ENCODE measurements around the gene RNU4-1.
"Not testable (repeated sequence)": the region's sequence is repeated elsewhere in the genome, so short reads cannot be mapped to it uniquely, and the experiment has no call there.

Gene RNU4-1

DNA sequence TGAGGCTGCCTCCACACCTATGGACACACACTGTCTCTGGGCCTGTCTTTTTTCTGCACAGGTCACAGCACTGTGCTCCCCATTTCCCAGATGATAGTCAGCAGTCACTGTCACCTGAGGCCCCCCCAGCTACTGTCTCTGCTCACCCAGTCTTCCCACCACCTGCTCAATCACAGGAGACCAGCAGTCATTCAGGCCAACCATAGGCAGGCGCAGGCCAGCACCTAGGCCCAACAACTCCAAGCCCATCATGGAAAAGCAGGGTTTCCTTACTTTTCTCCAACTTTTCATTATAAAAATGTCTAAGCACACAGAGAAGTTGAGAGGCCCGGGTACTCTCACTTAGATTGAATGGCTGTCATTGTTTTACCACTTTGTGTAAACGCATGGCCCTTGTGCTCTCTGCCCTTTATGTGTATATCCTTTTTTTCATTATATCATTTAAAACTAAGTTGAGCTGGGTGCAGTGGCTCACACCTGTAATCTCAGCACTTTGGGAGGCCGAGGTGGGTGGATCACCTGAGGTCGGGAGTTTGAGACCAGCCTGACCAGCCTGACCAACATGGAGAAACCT lies 34.6 kb downstream of the RNU4-1 start:
- peaks cover 12% of the 10 kb centered on the region for H3K4me1 ChIP-seq (ENCODE audit: control insufficient read depth, insufficient read depth, low read length)
- H3K27me3 ChIP-seq (ENCODE audit: control insufficient read depth, insufficient read depth, low read length) = no peaks in the 10 kb centered on the region
- no peaks in the 10 kb centered on the region for H3K9me3 ChIP-seq (ENCODE audit: control insufficient read depth, insufficient read depth, low read length)
- 0 out of 2 replicates have a peak, but pooled peaks cover 3% of the 10 kb centered on the region for H3K36me3 ChIP-seq (ENCODE audit: control insufficient read depth, insufficient read depth, low read length)
- no CpG with 5 or more reads among the region's 5 CpGs for WGBS (ENCODE audit: insufficient coverage, insufficient read length)
- DNase-seq (ENCODE audit: low read depth, low spot score) = no peak
- no peak overlapping the region for H3K27ac ChIP-seq (ENCODE audit: low read length)
- no peak overlapping the region for H3K4me3 ChIP-seq (ENCODE audit: low read length)

DNA sequence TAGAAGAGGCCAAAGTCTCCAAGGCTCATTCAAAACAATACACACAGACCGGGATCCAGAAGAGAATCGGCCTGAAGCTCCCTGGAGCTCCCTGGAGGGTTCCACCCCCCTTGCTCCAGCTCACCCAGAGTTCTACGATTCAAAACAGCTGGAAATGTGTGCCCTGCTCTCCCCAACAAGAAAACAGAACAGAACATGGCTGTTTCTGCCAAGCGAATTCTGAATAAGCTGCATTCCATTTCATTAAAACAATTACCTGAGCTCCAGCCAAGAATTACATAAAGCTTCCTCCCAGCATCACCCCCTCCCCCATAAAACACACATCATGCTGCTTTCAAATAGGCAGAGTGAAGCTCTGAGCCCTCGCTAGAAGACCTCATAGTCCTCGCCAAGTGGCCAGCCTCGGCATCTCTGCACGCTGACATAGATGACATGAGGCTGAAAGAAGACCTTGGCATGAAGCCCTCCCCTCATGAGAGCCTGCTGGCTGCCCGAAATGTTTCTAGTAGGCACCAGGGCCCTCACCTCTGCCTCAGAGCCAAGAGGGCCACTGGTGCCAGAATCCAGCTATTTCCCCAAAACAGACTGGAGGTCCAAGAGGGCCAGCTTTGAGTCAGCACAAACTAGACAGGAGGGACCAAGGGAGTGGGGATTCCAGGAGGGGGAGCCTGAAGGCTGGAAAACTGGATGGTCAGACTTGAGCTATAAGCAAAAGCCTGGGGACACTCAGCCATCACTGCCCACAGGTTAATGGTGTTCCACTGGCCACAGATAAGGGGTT lies 35.8 kb downstream of the RNU4-1 start:
- H3K27ac ChIP-seq (ENCODE audit: low read length) = no peak overlapping the region
- H3K36me3 ChIP-seq (ENCODE audit: control insufficient read depth, insufficient read depth, low read length) = no peaks in the 10 kb centered on the region
- DNase-seq (ENCODE audit: low read depth, low spot score) = no peak
- H3K4me3 ChIP-seq (ENCODE audit: low read length) = no peak overlapping the region
- H3K27me3 ChIP-seq (ENCODE audit: control insufficient read depth, insufficient read depth, low read length) = no peaks in the 10 kb centered on the region
- H3K4me1 ChIP-seq (ENCODE audit: control insufficient read depth, insufficient read depth, low read length) = peaks cover 9% of the 10 kb centered on the region; the same call in 1 of the 2 replicates
- H3K9me3 ChIP-seq (ENCODE audit: control insufficient read depth, insufficient read depth, low read length) = no peaks in the 10 kb centered on the region
- WGBS (ENCODE audit: insufficient coverage, insufficient read length) = no CpG with 5 or more reads among the region's 9 CpGs

DNA sequence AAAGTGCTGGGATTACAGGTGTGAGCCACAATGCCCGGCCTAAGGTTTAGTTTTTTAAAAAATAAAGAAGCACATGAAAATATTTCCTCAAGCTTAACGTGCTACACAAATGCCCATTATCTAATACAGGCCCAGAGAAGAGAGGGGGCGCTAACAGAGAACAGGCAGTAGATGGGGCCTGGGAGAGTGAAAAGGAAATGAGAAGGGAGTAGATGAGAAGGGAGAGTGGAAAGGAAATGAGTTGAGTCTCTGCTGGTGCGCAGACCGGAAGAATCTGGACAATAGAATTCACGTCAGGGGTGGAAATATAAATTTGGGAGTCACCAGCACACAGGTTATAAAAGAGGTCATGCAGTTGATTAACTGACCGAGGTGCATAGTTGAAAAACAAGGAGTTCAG lies 38.2 kb downstream of the RNU4-1 start:
- Histone ChIP-seq H3K4me1 (ENCODE audit: control insufficient read depth, insufficient read depth, low read length) (peaks cover 8% of the 10 kb centered on the region; the same call in 1 of the 2 replicates), H3K4me3 (ENCODE audit: low read length) (no peak overlapping the region), H3K36me3 (ENCODE audit: control insufficient read depth, insufficient read depth, low read length) (no peaks in the 10 kb centered on the region), H3K27me3 (ENCODE audit: control insufficient read depth, insufficient read depth, low read length) (no peaks in the 10 kb centered on the region), H3K27ac (ENCODE audit: low read length) (no peak overlapping the region), H3K9me3 (ENCODE audit: control insufficient read depth, insufficient read depth, low read length) (no peaks in the 10 kb centered on the region)
- WGBS (ENCODE audit: insufficient coverage, insufficient read length) = no CpG with 5 or more reads among the region's 7 CpGs
- DNase-seq (ENCODE audit: low read depth, low spot score) = no peak

DNA sequence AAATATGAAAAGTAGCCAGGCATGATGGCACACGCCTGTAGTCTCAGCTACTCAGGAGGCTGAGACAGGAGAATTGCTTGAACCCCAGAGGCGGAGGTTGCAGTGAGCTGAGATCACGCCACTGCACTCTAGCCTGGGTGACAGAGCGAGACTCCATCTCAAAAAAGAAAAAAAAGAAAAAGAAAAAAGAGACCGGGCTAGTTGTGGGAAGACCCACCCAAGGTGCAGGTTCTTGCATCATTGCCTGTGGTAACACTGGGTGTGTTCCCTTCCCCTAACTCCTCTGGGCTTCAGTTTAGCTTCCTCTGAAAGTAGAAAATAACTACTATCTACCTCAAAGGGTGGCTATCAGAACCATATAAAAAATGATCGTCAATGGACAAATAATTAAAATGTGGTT lies 39.7 kb downstream of the RNU4-1 start:
- not testable (repeated sequence) for H3K4me1 ChIP-seq (ENCODE audit: control insufficient read depth, insufficient read depth, low read length)

DNA sequence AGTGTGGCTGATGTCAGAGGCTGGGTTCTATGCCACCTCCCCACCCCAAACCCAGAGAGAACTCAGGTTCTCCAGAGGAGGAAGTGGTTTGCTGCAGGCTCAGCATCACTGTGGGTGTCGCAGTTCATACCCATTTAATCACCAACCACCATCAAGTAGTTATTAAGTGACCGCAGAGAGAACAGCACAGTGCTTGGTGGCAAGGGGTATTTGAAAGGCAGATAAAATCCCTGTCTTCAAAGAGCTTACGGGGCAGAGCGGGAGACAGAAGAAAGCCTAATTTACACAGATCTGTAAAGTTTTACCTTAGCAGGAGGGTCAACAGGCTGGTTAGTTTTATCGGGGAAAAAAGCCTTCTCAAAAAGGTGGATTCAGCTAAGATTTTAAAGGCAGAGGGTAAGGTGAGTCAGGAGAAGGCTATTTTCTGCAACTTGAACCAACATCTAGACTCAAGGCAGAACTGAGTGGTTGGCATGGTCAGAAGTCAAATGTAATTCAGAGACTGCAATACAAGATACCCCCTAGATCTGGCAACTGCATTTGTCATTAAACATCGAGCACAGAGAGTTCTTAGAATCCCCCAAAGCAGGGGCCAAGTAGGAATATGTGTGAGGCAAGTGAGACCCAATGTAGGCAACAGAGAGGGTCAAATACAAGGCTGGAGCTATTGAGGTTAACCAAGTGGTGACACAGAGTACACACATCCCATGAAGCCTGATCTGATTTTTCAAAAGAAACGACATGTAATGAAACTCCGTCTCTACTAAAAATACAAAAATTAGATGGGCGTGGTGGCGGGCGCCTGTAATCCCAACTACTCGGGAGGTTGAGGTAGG lies 40.7 kb downstream of the RNU4-1 start:
- WGBS (ENCODE audit: insufficient coverage, insufficient read length) = no CpG with 5 or more reads among the region's 12 CpGs
- H3K4me3 ChIP-seq (ENCODE audit: low read length) = no peak overlapping the region
- peaks cover 6% of the 10 kb centered on the region; the same call in 1 of the 2 replicates for H3K4me1 ChIP-seq (ENCODE audit: control insufficient read depth, insufficient read depth, low read length)
- no peaks in the 10 kb centered on the region for H3K36me3 ChIP-seq (ENCODE audit: control insufficient read depth, insufficient read depth, low read length)
- DNase-seq (ENCODE audit: low read depth, low spot score) = no peak
- no peaks in the 10 kb centered on the region for H3K27me3 ChIP-seq (ENCODE audit: control insufficient read depth, insufficient read depth, low read length)
- H3K9me3 ChIP-seq (ENCODE audit: control insufficient read depth, insufficient read depth, low read length) = no peaks in the 10 kb centered on the region
- H3K27ac ChIP-seq (ENCODE audit: low read length) = no peak overlapping the region

More for the DNA sequence above, 39.7 kb downstream of the RNU4-1 start:
- not testable (repeated sequence) for H3K9me3 ChIP-seq (ENCODE audit: control insufficient read depth, insufficient read depth, low read length); DNase-seq (ENCODE audit: low read depth, low spot score); H3K36me3 ChIP-seq (ENCODE audit: control insufficient read depth, insufficient read depth, low read length); H3K27ac ChIP-seq (ENCODE audit: low read length); H3K4me3 ChIP-seq (ENCODE audit: low read length); H3K27me3 ChIP-seq (ENCODE audit: control insufficient read depth, insufficient read depth, low read length)
- no CpG with 5 or more reads among the region's 6 CpGs for WGBS (ENCODE audit: insufficient coverage, insufficient read length)

DNA sequence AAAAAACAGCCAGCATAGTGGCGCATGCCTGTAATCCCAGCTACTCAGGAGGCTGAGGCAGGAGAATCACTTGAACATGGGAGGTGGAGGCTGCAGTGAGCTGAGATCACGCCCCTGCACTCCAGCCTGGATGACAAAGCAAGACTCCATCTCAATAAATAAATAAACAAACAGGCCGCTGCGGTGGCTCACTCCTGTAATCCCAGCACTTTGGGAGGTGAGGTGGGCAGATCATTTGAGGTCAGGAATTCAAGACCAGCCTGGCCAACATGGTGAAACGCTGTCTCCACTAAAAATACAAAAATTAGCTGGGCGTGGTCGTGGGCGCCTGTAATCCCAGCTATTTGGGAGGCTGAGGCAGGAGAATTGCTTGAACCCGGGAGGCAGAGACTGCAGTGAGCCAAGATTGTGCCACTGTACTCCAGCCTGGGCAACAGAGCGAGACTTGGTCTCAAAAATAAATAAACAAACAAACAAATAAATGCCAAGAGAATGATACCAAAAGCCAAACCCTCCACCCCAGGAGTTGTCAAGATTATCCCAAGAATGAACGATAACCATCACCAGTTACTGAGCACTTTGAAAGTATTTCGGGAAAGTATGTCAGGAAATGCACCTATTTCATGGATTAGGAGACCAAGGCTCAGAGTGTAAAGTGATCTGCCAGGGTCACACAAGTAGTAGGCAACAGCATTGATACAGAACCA lies 41.5 kb downstream of the RNU4-1 start:
- not testable (repeated sequence) for DNase-seq (ENCODE audit: low read depth, low spot score); H3K36me3 ChIP-seq (ENCODE audit: control insufficient read depth, insufficient read depth, low read length); H3K27ac ChIP-seq (ENCODE audit: low read length)

DNA sequence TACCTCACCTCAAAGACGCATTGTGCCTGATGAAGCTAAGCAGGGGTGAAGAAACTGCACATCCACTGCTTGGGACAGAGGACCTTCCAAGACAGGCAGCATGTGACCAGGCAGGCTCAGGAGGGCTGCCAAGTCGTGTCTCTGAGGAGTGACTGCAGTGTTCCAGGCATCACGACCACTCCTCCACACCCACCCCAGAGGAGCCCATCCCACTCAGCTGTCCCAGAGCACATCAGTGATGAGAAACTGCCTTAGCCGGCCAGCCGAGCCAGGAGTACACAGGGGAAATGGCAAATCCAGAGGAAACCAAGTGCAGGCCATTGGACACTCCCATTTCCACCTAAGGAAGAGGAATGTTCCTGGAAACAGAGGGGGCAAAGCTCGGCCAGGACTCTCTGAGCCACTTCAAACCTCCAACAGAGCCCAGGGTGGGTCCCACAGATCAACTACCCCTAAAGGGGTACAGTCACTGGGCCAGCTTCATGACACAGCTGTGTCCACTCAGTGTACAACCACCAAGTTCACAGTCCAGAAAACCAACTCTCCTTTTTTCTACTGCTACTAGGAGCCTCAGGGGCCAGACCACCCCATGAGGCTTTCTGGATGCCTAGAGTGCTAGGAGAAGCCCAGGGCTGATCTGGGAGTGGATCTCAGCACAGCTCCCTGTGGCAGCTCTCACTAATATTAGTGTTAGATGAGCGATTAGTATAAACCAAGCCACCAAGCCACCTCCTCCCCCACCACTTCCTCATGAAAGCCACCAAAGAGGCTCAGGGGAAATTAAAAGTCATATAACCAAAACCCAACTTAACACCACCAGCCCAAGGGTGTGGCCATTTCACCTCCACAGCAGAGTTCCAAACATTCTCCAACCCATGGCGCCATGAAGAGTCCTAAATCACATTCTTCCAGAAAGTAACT lies 42.9 kb downstream of the RNU4-1 start:
- Histone ChIP-seq H3K4me1 (ENCODE audit: control insufficient read depth, insufficient read depth, low read length) (0 out of 2 replicates have a peak, but pooled peaks cover under 1% of the 10 kb centered on the region), H3K27ac (ENCODE audit: low read length) (no peak overlapping the region), H3K9me3 (ENCODE audit: control insufficient read depth, insufficient read depth, low read length) (no peaks in the 10 kb centered on the region), H3K27me3 (ENCODE audit: control insufficient read depth, insufficient read depth, low read length) (no peaks in the 10 kb centered on the region), H3K4me3 (ENCODE audit: low read length) (no peak overlapping the region), H3K36me3 (ENCODE audit: control insufficient read depth, insufficient read depth, low read length) (no peaks in the 10 kb centered on the region)
- WGBS (ENCODE audit: insufficient coverage, insufficient read length) = no CpG with 5 or more reads among the region's 8 CpGs
- no peak for DNase-seq (ENCODE audit: low read depth, low spot score)

More for the DNA sequence above, 41.5 kb downstream of the RNU4-1 start:
- not testable (repeated sequence) for H3K4me1 ChIP-seq (ENCODE audit: control insufficient read depth, insufficient read depth, low read length); H3K9me3 ChIP-seq (ENCODE audit: control insufficient read depth, insufficient read depth, low read length); H3K27me3 ChIP-seq (ENCODE audit: control insufficient read depth, insufficient read depth, low read length); H3K4me3 ChIP-seq (ENCODE audit: low read length)
- no CpG with 5 or more reads among the region's 12 CpGs for WGBS (ENCODE audit: insufficient coverage, insufficient read length)

DNA sequence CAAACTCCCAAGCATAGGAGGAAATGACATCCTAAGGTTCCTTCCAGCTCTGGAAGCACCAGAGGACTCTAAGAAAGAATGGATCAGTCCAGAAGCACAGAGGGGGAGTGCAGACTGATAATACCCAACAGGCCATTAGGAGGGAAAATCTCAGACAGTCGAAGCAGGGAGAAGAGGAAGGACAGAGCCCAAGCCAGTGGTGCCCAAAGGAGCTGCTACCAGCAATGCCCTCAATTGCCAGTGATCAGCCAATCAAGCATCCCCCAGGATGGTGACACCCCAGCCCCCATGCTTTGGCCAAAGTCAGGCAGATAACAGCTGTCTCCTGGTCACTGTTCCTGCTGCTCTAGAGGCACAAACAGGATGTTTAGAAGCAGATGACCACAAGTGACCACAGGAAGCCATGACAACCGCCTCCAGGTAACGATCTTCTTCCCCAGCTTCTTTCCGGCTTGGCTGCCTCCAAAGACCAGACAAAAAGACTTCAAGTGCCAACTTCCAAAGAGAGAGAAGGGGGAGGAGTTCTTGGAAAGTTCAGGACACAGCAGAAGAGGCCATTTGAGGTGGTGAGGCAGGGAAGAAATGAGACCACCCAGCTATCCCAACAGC lies 43.7 kb downstream of the RNU4-1 start:
- WGBS (ENCODE audit: insufficient coverage, insufficient read length) = no CpG with 5 or more reads among the region's 4 CpGs
- no peak overlapping the region for H3K4me3 ChIP-seq (ENCODE audit: low read length)
- 0 out of 2 replicates have a peak, but pooled peaks cover 3% of the 10 kb centered on the region for H3K4me1 ChIP-seq (ENCODE audit: control insufficient read depth, insufficient read depth, low read length)

DNA sequence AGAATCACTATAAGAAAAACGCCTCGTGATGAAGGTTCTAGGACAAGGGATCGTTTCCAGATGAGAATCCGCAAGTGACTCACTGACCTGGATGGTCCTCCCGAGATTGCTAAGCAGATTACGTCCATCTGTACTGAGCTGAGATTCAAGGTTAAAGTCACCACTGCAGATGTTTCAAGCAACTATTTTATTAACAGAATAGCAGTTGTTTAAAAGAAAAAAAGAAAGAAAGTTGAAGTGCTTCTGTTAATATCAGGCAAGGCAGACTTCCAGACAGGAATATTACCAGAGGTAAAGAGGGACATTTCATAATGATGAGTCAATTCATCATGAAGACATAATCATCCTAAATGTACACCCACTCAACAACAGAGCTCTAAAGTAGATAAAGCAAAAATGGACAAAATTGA lies 45.4 kb downstream of the RNU4-1 start:
- no peaks in the 10 kb centered on the region for H3K27me3 ChIP-seq (ENCODE audit: control insufficient read depth, insufficient read depth, low read length)
- no peaks in the 10 kb centered on the region for H3K36me3 ChIP-seq (ENCODE audit: control insufficient read depth, insufficient read depth, low read length)
- DNase-seq (ENCODE audit: low read depth, low spot score) = no peak
- H3K27ac ChIP-seq (ENCODE audit: low read length) = no peak overlapping the region
- 0 out of 2 replicates have a peak, but pooled peaks cover 3% of the 10 kb centered on the region for H3K4me1 ChIP-seq (ENCODE audit: control insufficient read depth, insufficient read depth, low read length)
- no peaks in the 10 kb centered on the region for H3K9me3 ChIP-seq (ENCODE audit: control insufficient read depth, insufficient read depth, low read length)
- no CpG with 5 or more reads among the region's 6 CpGs for WGBS (ENCODE audit: insufficient coverage, insufficient read length)
- no peak overlapping the region for H3K4me3 ChIP-seq (ENCODE audit: low read length)

More for the DNA sequence above, 43.7 kb downstream of the RNU4-1 start:
- Histone ChIP-seq H3K36me3 (ENCODE audit: control insufficient read depth, insufficient read depth, low read length) (no peaks in the 10 kb centered on the region), H3K27ac (ENCODE audit: low read length) (no peak overlapping the region), H3K9me3 (ENCODE audit: control insufficient read depth, insufficient read depth, low read length) (no peaks in the 10 kb centered on the region), H3K27me3 (ENCODE audit: control insufficient read depth, insufficient read depth, low read length) (no peaks in the 10 kb centered on the region)
- DNase-seq (ENCODE audit: low read depth, low spot score) = no peak
